Hepatic stellate cell (primary cell): ENCODE results near the gene IL10.

Experiments used
- DNase-seq: peaks from one replicate; pipeline ENCODE4 v3.0.0; 2011; ENCODE audit warnings: low spot score

Gene IL10

GRCh38 chr1:206734499-206735142, 37.7 kb downstream of the IL10 start:
- DNase-seq: peak; percentile 74

- no peak for DNase-seq
These were observed 39.3 kb downstream of the IL10 start for GRCh38 chr1:206732992-206733391.

- DNase-seq: no peak
These were observed 39.8 kb downstream of the IL10 start for GRCh38 chr1:206732508-206732907.

- no peak for DNase-seq
These were observed 42.8 kb downstream of the IL10 start for GRCh38 chr1:206729507-206729906.

- no peak for DNase-seq
These were observed 43.2 kb downstream of the IL10 start for GRCh38 chr1:206729050-206729449.

- no peak for DNase-seq
These were observed 43.7 kb downstream of the IL10 start for GRCh38 chr1:206728697-206728987.

- no peak for DNase-seq
These were observed 44.2 kb downstream of the IL10 start for GRCh38 chr1:206727981-206728696.

- peak; percentile 77 for DNase-seq
These were observed 47.0 kb downstream of the IL10 start for GRCh38 chr1:206725109-206725963.

GRCh38 chr1:206723805-206724472, 48.4 kb downstream of the IL10 start:
- DNase-seq: peak; percentile 54

GRCh38 chr1:206723462-206723804, 48.9 kb downstream of the IL10 start:
- no peak for DNase-seq

- DNase-seq: no peak
These were observed 49.4 kb downstream of the IL10 start for GRCh38 chr1:206722751-206723461.

GRCh38 chr1:206721454-206721853, 50.8 kb downstream of the IL10 start:
- DNase-seq: no peak

- no peak for DNase-seq
These were observed 53.0 kb downstream of the IL10 start for GRCh38 chr1:206719169-206719839.

- no peak for DNase-seq
These were observed 54.7 kb downstream of the IL10 start for GRCh38 chr1:206717674-206717989.
